ENCODE results near the gene OR10AD1. TPM values are rescaled to one million over a fixed set of nuclear protein-coding genes. Genes with fewer than 3 reads are reported as not detected.
"Not testable (repeated sequence)": the region's sequence is repeated elsewhere in the genome, so short reads cannot be mapped to it uniquely, and the experiment has no call there.

OR10AD1 gene
- total RNA-seq, 1 experiment from 2014 or later: not detected

DNA sequence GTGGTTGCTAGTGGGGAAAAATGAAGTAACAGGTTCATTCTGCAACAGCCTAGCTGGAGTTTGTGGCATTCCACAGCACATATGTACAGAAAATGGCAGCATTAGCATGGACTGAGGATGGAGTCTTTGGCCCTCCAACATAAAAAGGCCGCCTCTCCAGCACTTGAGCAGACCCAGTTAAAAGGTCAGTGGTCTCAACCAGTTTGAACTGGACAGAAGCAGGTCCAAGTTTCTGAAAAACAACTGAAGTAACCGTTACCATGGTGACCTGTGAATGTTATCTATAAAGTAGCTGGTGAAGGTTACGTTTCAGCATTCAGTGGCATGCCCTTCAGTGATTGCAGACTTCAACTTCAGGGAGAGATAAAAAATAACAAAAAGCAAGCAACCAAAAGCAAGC is 34.1 kb upstream of the OR10AD1 start (continued):
- TF ChIP-seq, protein P1, sequence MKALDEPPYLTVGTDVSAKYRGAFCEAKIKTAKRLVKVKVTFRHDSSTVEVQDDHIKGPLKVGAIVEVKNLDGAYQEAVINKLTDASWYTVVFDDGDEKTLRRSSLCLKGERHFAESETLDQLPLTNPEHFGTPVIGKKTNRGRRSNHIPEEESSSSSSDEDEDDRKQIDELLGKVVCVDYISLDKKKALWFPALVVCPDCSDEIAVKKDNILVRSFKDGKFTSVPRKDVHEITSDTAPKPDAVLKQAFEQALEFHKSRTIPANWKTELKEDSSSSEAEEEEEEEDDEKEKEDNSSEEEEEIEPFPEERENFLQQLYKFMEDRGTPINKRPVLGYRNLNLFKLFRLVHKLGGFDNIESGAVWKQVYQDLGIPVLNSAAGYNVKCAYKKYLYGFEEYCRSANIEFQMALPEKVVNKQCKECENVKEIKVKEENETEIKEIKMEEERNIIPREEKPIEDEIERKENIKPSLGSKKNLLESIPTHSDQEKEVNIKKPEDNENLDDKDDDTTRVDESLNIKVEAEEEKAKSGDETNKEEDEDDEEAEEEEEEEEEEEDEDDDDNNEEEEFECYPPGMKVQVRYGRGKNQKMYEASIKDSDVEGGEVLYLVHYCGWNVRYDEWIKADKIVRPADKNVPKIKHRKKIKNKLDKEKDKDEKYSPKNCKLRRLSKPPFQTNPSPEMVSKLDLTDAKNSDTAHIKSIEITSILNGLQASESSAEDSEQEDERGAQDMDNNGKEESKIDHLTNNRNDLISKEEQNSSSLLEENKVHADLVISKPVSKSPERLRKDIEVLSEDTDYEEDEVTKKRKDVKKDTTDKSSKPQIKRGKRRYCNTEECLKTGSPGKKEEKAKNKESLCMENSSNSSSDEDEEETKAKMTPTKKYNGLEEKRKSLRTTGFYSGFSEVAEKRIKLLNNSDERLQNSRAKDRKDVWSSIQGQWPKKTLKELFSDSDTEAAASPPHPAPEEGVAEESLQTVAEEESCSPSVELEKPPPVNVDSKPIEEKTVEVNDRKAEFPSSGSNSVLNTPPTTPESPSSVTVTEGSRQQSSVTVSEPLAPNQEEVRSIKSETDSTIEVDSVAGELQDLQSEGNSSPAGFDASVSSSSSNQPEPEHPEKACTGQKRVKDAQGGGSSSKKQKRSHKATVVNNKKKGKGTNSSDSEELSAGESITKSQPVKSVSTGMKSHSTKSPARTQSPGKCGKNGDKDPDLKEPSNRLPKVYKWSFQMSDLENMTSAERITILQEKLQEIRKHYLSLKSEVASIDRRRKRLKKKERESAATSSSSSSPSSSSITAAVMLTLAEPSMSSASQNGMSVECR (CRISPR knock-in tag; IDR thresholded peaks at IDR 0.05; ENCODE audit: borderline replicate concordance): no peak
- TF ChIP-seq, protein P2, sequence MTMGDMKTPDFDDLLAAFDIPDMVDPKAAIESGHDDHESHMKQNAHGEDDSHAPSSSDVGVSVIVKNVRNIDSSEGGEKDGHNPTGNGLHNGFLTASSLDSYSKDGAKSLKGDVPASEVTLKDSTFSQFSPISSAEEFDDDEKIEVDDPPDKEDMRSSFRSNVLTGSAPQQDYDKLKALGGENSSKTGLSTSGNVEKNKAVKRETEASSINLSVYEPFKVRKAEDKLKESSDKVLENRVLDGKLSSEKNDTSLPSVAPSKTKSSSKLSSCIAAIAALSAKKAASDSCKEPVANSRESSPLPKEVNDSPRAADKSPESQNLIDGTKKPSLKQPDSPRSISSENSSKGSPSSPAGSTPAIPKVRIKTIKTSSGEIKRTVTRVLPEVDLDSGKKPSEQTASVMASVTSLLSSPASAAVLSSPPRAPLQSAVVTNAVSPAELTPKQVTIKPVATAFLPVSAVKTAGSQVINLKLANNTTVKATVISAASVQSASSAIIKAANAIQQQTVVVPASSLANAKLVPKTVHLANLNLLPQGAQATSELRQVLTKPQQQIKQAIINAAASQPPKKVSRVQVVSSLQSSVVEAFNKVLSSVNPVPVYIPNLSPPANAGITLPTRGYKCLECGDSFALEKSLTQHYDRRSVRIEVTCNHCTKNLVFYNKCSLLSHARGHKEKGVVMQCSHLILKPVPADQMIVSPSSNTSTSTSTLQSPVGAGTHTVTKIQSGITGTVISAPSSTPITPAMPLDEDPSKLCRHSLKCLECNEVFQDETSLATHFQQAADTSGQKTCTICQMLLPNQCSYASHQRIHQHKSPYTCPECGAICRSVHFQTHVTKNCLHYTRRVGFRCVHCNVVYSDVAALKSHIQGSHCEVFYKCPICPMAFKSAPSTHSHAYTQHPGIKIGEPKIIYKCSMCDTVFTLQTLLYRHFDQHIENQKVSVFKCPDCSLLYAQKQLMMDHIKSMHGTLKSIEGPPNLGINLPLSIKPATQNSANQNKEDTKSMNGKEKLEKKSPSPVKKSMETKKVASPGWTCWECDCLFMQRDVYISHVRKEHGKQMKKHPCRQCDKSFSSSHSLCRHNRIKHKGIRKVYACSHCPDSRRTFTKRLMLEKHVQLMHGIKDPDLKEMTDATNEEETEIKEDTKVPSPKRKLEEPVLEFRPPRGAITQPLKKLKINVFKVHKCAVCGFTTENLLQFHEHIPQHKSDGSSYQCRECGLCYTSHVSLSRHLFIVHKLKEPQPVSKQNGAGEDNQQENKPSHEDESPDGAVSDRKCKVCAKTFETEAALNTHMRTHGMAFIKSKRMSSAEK (CRISPR knock-in tag; IDR thresholded peaks at IDR 0.05; ENCODE audit: borderline replicate concordance): no peak
- TF ChIP-seq NR3C1 (CRISPR knock-in tag; conservative IDR thresholded peaks at IDR 0.05; ENCODE audit: low read depth) (no peak), NFYB (CRISPR knock-in tag; conservative IDR thresholded peaks at IDR 0.05; ENCODE audit: low read depth) (no peak), AR (CRISPR knock-in tag; IDR thresholded peaks at IDR 0.05) (no peak), ZNF671 (CRISPR knock-in tag; IDR thresholded peaks at IDR 0.05) (no peak)
- TF ChIP-seq, protein P3, sequence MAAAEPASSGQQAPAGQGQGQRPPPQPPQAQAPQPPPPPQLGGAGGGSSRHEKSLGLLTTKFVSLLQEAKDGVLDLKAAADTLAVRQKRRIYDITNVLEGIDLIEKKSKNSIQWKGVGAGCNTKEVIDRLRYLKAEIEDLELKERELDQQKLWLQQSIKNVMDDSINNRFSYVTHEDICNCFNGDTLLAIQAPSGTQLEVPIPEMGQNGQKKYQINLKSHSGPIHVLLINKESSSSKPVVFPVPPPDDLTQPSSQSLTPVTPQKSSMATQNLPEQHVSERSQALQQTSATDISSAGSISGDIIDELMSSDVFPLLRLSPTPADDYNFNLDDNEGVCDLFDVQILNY (CRISPR knock-in tag; IDR thresholded peaks at IDR 0.05): no peak

- ATAC-seq (no peak), DNase-seq (ENCODE audit: low spot score) (no peak)
- POLR2A ChIA-PET: no interaction called here
- CTCF ChIA-PET: interaction anchor here (1.2 kb wide), 1 partner anchor 383 kb away, joined by 4 read pairs; no protein-coding TSS in a partner anchor
- TF ChIP-seq AR (CRISPR knock-in tag; IDR thresholded peaks at IDR 0.05) (no peak), ZNF219 (CRISPR knock-in tag; IDR thresholded peaks at IDR 0.05; ENCODE audit: borderline replicate concordance) (no peak)
- TF ChIP-seq, protein P4, sequence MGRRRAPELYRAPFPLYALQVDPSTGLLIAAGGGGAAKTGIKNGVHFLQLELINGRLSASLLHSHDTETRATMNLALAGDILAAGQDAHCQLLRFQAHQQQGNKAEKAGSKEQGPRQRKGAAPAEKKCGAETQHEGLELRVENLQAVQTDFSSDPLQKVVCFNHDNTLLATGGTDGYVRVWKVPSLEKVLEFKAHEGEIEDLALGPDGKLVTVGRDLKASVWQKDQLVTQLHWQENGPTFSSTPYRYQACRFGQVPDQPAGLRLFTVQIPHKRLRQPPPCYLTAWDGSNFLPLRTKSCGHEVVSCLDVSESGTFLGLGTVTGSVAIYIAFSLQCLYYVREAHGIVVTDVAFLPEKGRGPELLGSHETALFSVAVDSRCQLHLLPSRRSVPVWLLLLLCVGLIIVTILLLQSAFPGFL (CRISPR knock-in tag; IDR thresholded peaks at IDR 0.05; ENCODE audit: borderline replicate concordance): no peak
- Mint-ChIP-seq H3K4me1 (peaks cover 6% of the 10 kb centered on the region), H3K9me3 (peaks cover 23% of the 10 kb centered on the region), H3K27me3 (ENCODE audit: low read depth) (peaks cover 9% of the 10 kb centered on the region; the same call in 1 of the 2 replicates), H3K4me3 (no peak overlapping the region), H3K36me3 (no peaks in the 10 kb centered on the region), H3K27ac (no peak overlapping the region; the same call in 1 of the 2 replicates)
Observed at GRCh38 chr12:48235796-48236333, 32.8 kb upstream of the OR10AD1 start.

DNA sequence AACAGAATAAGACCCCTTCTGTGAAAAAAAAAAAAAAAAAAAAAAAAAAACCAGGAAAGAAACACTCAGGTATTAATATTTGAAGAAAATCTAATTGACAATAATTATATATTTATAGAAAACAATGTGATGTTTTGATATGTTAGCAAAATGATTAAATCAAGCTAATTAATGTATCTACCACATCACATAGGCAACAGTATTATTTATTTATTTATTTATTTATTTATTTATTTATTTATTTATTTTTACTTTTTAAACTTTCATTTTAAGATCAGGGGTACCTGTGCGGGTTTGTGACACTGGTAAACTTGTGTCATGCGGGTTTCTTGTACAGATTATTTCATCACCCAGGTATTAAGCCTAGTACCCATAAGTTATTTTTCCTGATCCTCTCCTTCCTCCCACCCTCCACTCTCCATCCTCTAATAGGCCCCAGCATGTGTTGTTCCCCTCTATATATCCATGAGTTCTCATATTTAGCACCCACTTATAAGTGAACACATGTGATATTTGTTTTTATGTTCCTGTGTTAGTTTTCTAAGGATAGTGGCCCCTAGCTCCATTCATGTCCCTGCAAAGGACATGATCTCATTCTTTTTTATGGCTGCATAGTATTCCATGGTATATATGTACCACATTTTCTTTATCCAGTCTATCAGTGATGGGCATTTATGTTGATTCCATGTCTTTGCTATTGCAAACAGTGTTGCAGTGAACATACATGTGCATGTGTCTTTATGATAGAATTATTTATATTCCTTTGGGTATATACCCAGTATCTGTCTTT is 28.3 kb upstream of the OR10AD1 start:
- peaks cover 19% of the 10 kb centered on the region for H3K27me3 Mint-ChIP-seq (ENCODE audit: low read depth)
- H3K9me3 Mint-ChIP-seq: peaks cover 49% of the 10 kb centered on the region
- H3K4me3 Mint-ChIP-seq; H3K4me1 Mint-ChIP-seq; ATAC-seq; DNase-seq (ENCODE audit: low spot score); H3K36me3 Mint-ChIP-seq; POLR2A ChIA-PET; H3K27ac Mint-ChIP-seq: not testable (repeated sequence)
- CTCF ChIA-PET: interaction anchor here (0.6 to 0.7 kb wide), 3 partner anchors 12 to 1509 kb away, joined by 3 to 7 read pairs (median 3); no protein-coding TSS in a partner anchor

DNA sequence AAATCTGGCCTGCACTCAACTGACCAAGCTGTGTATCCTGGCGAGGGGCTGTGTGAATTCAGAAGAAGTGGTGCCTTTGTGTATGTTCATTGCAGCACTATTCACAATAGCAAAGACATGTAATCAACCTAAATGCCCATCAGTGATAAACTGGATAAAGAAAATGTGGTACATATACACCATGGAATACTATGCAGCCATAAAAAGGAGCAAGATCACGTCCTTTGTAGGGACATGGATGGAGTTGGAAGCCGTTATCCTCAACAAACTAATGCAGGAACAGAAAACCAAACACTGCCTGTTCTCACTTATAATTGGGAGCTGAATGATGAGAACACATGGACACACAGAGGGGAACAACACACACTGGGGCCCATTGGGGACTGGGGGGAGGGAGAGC is 21.4 kb upstream of the OR10AD1 start:
- ATAC-seq; CTCF ChIA-PET; H3K4me1 Mint-ChIP-seq; POLR2A ChIA-PET; H3K4me3 Mint-ChIP-seq; H3K36me3 Mint-ChIP-seq; DNase-seq (ENCODE audit: low spot score); H3K27ac Mint-ChIP-seq: not testable (repeated sequence)
- Mint-ChIP-seq H3K9me3 (peaks cover 33% of the 10 kb centered on the region), H3K27me3 (ENCODE audit: low read depth) (peaks cover 32% of the 10 kb centered on the region)

Measured in WTC11 (cell line).